Fibroblast of skin of back (primary cell): ENCODE results near the gene KRTAP4-5.
"Not testable (repeated sequence)": the region's sequence is repeated elsewhere in the genome, so short reads cannot be mapped to it uniquely, and the experiment has no call there.

Experiments
- DNase-seq: peaks from one replicate; pipeline ENCODE4 v3.0.0-alpha.2; 2013

KRTAP4-5 gene

DNA sequence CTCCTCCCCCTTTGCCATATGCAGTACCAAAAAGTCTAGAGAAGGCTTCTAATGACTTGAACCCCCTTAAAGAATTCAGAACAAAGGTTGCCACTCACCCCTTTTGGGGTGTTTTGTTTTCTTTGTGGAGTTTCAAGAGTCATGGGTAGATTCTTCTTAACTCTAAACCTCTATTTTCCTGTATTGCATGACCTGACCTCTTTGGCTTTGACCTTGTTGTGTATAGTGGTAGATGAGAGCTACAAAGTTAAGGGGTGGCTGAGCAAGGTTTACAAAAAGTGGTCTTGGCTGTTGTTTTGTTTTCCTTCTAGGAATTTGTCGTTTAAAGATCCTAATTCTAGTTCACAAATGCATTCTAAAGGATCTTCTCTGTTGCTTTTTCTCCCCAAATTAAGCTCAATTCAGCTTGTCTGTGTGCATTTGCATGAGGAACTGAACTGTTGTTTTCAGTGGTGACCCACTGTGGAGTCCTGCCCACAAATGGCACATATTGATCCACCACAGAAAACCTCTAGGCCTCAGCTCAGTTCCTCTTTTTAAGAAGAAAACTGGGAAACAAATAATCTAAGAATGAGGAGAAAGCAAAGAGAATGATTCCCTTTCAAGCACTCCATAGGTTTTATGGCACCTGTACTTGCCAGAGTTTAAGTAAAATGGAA is 40.8 kb downstream of the KRTAP4-5 start:
- not testable (repeated sequence) for DNase-seq

DNA sequence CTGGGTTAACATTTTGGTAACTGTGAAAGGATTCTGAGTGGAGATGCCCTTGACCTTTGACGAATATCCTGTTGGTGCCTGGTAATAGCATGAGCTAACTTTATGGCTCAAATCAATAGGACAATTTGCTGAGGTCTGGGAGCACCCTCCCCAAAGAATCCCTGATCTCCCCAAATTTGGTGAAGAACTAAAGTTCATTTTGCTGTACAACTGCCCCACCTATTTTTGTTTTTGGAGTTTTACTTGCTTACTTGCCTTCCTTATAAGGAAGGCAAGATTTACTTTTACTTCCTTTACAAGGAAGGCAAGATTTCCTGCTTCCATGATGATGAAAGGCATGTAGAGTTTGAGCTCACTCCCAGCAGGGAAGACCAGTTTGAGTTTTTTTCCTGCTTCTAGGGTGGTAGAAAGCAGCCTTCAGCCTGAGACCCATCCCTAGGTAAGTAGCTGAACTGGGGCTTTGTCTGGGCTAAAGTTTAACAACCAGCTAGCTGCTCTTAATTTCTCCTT is 41.6 kb downstream of the KRTAP4-5 start:
- DNase-seq = peak; percentile 53

DNA sequence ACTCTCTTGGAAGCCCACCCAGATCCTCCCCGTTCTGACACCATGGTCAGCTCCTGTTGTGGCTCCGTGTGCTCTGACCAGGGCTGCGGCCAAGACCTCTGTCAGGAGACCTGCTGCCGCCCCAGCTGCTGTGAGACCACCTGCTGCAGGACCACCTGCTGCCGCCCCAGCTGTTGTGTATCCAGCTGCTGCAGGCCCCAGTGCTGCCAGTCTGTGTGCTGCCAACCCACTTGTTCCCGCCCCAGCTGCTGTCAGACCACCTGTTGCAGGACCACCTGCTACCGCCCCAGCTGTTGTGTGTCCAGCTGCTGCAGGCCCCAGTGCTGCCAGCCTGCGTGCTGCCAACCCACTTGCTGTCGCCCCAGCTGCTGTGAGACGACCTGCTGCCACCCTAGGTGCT is 44.3 kb downstream of the KRTAP4-5 start, which contains the start of gene KRTAP4-9:
KRTAP4-9 (plus strand) TSS at position 43 of the 400 bp plus-strand sequence; CDS start at position 43, 0 bp downstream.
- DNase-seq = not testable (repeated sequence)

DNA sequence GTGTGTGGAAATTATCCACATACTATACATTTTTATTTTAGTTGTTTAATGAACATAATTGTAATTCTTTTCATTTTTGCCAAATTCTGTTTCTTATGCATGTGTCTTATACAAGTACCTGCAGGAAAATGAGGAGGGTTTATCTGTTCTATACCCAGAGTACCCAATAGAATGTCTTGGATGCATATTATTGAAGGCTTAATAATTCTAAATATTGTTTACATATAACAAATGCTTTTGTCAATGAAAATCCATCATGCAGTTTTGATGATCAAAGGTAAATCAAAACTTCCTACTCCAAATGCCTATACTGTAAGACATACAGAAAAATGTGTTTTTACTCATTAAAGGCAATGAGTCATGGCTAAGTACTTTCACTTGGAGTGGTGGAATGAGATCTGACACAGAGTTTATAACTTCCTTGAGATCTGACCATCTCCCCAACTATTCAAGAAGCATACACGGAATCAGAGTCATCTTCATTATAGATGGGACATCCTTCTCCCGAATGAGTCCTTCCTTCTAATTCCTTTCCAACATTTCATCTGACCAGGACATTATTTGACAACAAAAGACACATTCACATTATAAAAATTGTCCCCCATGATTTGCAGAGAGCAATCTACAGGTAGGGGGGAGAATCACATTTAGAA is 45.1 kb downstream of the KRTAP4-5 start:
- peak; percentile 89 for DNase-seq

DNA sequence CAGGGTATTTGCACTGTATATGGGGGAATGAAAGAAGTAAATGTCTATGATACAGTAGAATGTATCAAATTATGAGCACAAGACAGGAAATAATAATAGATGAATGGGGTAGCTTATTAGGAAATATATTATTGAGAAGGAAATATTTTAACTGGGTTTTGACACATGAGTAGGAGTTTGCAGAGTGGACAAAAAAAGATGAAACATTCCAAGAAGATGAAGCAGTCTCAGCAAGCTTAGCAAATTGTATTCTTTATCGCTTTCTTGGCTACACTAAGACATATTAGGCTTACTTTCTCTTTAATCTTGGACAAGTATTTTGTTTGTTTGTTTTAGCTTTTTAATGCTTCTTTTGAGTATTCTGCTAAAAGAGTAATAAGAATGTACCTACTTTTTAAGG is 45.7 kb downstream of the KRTAP4-5 start:
- peak; percentile 24 for DNase-seq

DNA sequence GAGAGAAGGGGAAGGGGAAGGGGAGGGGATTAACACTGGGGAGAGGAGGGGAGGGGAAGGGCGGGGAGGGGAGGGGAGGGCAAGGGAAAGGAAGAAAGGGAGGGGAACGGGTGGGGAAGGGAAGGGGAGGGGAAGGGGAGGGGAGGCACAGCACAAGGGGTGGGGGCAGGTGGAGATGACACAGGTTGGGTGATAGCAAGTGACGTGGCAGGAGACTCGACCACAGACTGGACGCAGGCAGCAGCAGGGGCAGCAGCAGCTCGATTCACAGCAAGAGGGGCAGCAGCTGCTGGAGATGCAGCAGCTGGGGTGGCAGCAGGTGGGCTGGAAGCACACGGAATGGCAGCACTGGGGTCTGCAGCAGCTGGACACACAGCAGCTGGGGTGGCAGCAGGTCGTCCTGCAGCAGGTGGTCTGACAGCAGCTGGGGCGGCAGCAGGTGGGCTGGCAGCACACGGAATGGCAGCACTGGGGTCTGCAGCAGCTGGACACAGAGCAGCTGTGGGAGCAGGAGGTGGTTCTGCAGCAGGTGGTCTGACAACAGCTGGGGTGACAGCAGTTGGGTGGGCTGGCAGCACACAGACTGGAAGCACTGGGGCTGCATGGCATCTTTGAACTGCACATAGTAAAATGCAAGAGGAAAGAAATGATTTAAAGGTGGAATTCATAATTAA is 47.9 kb downstream of the KRTAP4-5 start, which contains the start of gene KRTAP4-16:
KRTAP4-16 (minus strand) TSS at position 624 of the 674 bp plus-strand sequence; CDS start at position 624, 0 bp downstream.
- no peak for DNase-seq

DNA sequence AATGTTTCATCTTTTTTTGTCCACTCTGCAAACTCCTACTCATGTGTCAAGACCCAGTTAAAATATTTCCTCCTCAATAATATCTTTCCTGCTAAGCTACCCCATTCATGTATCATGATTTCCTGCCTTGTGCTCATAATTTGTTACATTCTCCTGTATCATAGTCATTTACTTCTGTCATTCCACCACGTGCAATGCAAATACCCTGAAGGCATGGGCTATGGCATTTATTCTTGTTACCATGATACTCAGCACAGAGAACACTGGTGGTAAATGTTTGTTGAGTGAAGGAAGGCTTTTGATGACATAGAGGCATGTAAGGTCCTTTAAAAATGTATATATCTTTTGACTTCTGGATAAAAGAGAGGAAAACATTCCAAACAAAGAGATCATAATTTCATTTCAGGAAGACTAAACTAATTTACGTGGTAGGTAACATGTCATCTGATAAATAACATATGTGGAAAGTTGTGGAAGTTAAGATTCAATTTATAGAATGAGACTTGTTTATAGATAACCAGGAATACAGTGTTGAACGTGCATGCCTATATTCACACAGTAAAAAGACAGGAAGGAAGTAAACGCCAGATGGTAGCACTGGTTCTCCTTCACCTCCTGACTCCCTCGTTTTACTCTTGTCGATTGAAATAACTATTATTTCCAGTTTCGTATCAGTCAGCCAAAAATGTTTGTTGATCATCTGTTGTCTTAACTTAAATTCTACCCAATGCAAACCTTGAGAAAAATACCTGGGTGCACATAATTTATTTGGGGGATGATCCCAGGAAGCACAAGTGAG is 49.7 kb downstream of the KRTAP4-5 start:
- DNase-seq = peak; percentile 95
